Neural cell (in vitro differentiated cells): ENCODE data around the gene COPS4.

Experiments
- CTCF ChIP-seq: fragments of 450-650 bp; IDR thresholded peaks from 2 replicates; pipeline ENCODE4 v1.5.1; 2014; ENCODE audit warnings: antibody characterized with exemption, mild to moderate bottlenecking, moderate library complexity; ENCODE audit not compliant: poor library complexity, severe bottlenecking
- EP300 ChIP-seq: fragments of 450-650 bp; conservative IDR thresholded peaks from 2 replicates; pipeline ENCODE4 v1.6.1; 2014; ENCODE audit warnings: antibody characterized with exemption, mild to moderate bottlenecking, moderate library complexity; ENCODE audit not compliant: poor library complexity, severe bottlenecking

- TF ChIP-seq CTCF: no peak
- TF ChIP-seq EP300: no peak
These were observed 23.2 kb upstream of the COPS4 start for GRCh38 chr4:83011689-83012199.
